Retina (tissue), 1 donor: ENCODE results near the gene ADARB1.

Experiments used
- DNase-seq: peaks from one replicate; pipeline ENCODE4 v3.0.0-alpha.2; 2016

ADARB1 gene

DNA sequence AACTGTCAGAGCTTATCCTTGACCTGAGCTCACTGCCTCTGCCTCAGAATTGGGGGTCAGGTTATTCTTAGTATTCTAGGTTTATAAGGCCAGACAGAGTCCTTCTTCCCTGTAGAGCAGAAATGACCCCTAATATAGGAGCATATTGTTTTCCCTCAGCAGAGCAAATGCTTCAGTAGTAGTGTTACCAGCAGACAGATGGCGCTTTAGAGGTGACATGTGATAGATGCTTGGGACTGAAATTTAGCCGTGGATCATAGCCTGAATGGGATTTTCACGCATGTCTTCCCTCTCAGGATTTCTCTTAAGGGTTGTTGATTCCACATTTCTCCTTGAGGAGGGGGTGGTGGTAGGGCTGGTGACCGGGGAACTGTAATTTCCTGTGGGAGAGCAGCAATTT, 24.5 kb downstream of the ADARB1 start:
- no peak for DNase-seq

DNA sequence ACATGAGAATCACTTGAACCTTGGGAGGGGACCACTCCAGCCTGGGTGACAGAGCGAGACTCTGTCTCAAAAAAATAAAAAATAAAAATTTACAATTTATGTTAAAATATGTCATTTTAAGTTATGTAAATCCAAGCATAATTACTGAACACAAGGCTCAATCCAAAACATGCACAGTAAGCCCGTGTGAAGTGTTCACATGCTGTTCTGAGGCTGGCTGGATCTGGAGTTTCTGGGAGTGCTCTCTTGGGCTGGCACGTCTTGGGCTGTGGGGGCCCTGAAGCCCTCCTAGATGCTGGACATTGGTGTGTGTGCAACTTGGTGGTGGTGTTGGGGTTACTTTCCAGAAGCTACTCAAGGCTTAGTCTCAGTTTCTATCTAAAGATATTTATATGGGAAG, 25.2 kb downstream of the ADARB1 start:
- DNase-seq, result no peak

DNA sequence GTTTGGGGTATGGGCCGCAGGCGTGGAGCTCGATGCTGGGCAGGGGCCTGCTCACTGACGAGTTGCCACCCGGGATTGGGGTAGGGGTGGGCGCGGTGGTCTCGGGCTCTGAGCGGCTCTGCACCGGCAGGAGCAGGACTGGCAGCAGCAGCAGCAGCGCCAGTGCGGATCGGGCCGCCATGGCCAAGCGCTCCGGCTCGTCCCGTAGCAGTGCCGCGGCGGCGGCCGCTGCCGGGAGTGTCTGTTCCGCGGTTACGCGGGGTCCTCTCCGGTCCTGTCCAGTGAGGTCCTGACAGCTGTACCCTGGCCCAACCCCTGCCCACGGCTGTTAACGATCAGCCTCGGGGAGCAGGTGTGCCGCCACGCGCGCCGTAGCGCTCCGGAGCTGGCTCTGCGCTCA, 26.5 kb downstream of the ADARB1 start:
- DNase-seq, result no peak

DNA sequence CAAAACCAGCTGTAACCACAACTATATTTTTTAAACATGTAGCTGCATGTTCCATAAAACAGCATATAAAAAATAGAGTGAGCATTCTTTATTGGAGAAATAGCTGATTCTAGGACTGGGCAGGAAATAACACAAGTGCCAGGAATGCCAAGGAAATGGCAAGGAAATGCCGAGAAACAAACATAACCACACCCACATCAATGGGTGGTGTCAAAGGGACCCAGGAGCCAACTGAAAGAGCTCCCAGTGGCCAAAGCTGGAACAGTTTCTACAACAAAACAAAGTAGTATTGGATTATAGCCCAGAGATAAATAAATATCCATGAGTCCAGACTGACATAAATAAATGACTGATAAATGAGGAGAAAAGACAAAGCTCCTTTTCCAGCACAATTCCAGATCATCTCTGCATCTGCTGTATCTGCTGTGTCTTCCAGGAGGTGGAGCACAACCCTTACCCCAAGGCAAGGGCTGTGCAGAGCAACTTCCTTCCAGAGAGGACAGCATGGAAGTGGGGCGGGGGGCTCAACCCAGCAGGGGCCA, 28.1 kb downstream of the ADARB1 start:
- no peak for DNase-seq

DNA sequence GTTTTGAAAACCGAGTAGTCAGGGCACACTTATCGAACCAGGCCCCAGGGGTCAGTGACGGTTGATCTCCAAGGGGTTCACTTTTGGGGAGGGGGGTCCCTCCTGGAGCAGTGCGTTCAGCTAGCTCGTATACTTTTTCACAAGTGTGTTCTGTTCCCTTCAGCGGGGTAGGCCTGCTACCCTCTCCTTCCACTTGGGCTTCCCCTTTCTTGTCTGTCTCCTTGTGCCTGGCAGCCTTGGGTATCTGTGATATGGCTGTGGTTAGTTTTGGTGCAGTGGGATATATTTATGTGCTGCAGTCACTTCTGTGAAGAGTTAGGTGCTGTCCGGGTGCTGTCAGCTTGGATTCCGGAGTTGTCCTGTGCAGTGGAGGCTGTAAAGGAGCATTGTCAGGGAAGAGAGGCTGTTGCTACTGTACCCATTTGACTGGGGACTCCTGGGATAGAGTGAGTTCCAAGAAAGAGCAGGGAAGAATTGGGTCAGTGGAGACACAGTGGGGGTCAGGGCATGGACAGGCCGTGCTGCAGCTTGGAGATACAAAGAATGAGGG, 29.7 kb downstream of the ADARB1 start:
- no peak for DNase-seq

DNA sequence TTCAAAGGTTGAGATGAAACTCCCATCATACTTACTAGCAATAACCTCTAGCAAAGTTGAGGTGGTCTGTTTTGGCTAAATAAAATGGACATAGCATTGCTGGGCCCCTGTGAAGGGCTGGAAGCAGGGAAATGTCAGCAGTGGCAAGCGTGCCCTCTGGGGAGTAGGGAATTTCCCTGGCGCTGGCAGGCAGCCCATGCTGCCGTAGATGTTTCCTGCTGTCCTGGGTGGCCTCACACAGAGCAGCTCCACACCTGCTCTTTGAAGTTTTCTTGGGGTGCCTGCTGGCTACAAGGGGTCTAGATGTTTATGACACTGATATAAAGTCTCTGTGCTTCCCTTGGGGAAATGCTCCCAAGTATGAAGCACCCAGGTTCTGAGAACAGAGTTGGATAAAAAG, 30.2 kb downstream of the ADARB1 start:
- no peak for DNase-seq

DNA sequence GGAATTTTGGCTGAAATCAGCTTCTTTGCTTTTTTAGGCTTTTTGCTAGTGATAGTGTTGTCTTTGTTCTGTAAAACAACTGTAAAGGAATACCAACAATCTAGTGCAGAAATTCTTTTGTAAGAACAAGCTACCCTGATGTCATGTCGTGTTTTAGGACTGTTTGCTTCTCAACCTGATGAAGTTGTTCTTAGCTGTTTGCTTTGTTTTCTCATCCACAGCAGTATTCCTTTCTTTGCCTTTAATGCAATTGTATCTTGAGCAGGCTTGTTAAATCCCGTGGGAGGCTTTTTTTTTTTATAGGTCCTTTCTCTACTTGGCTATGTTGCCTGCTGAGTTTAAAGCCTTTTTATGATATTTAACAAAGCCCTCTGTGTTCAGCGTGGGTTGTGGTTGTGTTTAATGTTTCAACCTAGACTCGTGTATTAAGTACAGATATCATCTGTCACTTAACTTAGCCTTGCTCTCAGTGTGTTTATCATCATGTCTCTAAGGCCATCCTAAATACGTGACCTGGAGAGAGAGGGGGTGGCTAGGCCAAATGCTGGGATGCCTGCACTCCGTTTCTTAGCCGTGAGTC, 31.6 kb downstream of the ADARB1 start:
- DNase-seq, result no peak

DNA sequence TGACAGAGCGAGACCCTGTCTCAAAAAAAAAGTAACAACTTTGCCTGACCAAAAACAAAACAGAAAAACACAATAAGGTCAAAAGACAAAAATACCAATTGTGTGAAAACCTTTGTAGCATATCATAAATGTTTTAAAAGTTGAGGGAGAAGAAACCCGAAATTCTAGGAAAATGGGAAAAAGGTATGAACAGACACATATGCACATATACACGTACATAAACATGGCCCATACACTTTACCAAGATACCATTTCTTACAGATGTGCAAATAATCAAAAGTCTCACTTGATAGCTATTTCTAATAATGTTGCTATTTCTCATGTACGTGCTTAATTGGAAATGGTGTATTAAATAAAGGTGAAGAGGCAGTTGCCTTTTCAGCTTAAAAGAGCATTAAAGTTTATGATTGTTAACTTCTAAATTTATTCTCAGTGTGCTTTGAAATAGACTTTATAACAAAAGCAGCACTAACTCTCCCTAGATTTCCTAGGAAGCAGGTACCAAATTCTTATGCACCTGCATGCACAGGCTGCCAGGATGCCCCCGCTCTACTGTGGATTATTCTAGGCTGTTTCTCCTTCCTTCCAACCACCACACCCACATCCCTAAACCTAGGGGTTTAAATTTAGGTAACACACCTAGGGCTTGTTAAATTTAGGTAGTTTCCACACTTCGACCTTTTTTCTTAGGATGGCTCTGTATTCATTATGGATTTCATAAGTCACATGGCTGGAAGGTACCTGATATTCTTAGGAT, 33.8 kb downstream of the ADARB1 start:
- no peak for DNase-seq

DNA sequence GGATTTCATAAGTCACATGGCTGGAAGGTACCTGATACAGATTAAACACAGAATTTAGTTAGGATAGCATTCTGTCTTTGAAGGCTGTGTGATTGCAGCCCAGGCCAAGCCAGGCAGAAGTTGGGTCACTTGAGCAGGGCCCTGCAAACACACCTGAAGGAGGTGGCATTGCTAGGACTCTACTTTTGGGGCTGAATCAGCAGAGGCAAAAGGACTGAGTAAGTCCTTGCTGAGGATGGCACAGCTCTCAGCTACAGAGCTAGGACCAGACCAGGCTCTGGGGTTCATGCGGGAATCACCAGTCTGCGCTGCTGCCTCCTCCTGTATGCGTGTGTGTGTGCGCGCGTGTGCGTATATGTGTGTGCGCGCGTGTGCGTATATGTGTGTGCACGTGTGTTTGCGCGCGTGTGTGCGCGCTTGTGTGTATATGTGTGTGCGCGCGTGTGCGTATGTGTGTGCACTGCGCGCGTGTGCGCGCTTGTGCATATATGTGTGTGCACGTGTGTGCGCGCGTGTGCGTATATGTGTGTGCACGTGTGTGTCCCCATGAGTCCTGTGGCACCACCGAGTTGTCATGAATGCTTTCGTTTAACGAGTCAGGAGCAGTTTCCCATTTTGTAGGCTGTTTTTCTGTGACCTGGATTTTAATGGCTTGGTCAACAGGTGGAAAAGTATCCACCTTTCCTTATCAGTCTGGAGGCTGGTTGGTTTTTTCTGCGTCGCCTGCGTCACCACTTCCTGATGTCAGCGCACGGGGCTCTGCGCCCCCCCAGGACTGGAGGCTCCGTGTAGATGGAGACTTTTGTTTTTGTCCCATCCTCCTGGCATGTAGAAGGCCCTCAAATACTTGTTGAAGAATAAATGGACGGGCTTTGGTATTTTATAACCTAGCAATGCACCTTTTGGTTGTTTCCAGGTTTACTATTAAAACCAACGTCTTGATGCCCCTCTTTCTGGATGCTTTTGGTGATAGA, 34.7 kb downstream of the ADARB1 start:
- DNase-seq, result no peak

DNA sequence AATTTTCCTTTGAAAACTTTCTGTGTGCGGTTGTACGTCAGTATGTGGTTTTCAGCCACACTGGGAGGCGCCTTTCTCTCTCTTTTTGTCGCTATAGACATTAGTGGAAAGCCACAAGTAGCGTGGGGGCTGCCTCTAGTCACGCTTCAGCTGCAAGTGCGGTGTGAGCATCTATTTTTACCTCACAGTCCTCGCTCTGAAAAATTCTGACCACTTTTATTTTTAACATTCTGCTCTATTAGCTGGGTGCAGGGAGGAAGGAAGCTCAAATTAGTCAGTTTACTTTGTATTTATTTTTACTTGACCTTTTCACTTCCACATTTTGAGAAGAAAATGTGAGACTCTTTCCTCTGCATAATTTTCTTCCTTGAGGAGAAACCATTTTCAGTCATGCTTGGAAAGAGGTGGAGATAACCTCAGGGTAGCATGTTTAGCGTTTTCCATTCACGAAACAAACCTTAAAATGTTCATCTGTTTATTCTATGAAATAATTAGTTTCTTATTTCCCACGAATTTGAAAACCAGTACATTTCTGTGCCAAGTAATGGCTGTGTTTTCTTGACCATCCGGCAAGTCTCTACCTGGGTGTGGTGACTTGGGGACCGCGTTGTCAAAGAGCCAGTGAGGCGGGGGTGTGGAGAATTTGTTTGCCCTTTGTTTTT, 35.6 kb downstream of the ADARB1 start:
- no peak for DNase-seq

DNA sequence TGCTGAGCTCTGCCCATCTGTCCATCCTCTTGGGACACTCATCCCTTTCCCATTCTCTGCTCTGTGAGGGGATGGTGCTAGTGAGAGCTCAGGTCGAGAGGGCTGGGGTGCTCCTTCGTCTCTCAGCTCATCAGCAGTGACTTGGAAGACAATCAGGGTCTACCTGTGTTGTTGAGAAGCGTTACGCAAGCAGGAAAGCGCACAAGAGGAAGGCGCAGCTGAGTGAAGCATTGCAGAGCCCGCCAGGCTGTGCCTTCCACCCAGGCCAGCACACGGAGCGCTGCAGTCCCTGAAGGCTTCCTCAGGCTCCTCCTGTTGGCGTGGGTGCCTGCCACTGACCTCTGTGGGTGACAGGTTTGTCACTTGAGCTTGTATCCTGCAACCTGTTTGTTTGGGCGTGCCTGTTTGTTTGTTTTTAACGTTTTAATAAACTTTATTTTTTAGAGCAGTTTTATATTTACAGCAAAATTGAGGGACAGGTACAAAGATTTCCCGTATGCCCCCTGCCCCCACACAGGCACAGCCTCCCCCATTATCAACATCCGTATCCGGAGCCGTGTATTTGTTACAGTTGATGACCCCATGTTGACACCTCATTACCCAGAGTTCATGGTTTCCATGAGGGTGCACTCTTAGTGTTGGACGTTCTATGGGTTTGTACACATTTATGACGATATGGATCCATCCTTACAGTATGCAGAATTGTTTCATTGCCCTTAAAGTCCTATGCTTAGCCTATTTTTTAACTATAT, 36.7 kb downstream of the ADARB1 start:
- no peak for DNase-seq

DNA sequence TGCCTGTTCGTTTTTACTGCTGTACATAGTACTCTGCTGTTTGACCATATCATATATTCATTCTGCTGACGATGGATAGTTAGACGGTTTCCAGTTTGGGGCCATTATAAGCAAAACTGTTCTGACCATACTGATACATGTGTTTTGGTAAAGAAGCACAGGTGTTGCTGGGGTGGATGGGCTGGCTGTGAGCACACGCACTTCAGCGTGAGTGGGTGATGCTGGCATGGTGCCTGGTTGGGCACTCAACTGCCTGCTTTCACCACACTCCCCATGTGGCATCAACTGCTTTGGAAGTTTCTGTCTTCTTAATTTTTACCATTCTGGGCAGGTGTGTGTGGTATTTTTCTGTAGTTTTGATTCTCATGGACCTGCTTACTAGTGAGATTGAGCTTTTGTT, 37.3 kb downstream of the ADARB1 start:
- DNase-seq, result no peak

DNA sequence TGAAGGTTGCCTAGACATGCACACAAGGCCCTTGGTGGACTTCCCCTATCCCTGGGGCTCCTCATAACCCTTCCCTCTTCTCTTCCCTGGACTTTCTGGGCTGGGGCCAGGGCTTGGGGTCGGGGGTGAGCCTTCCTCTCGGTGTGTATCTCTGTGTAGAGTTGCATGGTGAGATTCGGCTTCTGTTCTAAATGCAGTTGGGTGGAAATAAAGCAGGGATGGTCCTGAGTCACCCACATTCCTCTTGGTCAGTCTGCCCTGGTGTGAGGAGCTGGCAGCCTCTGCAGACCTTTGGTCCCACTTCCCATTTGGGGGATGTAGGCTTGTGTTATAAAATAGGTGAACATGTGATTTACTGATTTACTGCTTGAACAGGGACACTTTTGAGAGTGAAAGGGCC, 38.0 kb downstream of the ADARB1 start:
- DNase-seq, result no peak

DNA sequence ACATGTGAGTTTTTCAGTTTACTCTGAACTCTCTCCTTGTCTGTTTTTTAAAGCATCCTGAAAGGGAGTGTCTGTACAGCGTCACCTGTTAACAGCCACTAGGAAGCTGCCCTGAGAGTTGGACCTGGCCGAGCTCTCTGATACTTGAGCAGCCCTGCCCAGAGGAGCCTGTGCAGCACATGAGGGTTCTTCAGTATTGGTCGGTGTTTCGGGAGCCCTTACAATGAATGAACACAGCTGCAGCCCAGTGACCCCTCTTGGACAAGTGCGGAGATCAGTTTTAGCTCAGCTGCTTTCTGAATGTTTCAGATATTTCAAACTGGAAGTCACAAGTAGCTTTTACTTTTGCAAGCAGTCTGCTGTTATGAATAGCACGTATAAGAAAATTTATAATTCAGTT, 39.2 kb downstream of the ADARB1 start:
- no peak for DNase-seq

DNA sequence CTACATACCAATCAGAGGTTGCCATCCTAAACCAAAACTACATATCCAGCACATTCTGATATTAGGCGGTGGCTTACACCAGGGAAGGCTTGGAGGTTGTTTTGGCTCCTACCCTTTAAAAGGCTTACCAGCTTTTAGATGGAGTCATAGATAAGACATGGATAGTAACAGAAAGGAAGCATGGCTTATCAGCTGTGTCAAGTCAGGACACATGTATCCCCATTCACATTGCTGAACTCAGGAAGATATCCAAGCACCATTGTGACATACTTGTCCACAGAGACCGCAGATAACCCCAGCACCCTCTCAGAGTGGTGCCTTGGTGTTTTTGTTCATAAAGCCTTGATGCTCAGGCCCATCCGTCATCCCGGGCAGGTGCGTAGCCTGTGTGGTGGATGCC, 39.7 kb downstream of the ADARB1 start:
- DNase-seq, result no peak

DNA sequence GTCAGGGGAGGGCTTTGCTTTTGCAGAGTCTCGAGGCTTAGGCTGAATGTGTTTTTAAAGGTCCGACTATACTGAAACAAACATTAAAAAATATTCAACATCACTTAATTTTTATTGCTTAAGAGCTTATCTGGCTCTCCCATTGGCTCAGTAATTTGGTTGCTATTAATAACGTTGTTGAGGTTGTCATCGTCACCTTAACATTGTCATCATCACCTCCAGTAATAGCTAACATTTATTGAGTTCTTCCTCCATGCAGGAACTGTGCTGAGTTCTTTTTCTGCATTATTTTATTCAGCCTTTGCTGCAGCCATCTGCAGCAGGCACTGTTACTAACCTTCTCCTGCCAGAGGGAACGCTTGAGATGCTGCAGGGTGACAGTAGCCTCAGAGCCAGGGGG, 40.1 kb downstream of the ADARB1 start:
- DNase-seq, result no peak

DNA sequence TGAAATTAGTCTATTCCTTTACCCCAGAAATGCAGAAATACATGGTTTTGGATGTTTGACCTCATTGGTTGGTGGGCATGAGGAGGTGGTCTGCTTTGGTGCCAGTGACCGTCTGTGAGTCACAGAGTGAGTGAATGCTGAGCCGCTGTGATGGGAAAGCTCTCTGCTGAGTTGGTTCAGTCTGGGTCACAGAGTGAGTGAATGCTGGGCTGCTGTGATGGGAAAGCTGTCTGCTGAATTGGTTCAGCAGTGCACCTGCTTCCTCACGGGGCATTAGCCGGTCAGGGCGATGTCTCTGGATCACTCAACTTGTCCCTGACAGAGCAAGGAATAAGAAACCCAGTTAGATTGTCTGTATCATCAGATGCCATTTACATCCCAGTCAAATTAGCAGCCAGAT, 40.8 kb downstream of the ADARB1 start:
- DNase-seq, result no peak

DNA sequence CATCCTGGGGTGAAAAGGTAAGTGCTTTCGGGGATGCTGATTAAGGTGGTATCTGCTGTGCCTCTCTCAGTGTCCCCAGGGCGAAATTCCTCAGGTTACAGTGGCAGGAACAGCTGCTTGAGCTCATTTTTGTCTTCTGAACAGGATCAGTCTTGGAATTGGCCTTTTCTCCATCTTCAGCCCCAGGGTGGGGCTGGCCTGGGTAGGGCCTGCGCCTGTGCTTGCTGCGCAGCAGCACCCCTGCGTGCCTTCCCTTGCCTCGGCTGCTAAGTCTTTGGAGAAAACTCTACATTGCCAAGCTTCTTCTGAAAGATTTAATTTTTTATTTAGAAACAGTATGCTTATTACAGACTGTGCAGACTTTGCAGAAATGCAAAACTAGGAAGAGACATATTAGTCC, 41.7 kb downstream of the ADARB1 start:
- no peak for DNase-seq

DNA sequence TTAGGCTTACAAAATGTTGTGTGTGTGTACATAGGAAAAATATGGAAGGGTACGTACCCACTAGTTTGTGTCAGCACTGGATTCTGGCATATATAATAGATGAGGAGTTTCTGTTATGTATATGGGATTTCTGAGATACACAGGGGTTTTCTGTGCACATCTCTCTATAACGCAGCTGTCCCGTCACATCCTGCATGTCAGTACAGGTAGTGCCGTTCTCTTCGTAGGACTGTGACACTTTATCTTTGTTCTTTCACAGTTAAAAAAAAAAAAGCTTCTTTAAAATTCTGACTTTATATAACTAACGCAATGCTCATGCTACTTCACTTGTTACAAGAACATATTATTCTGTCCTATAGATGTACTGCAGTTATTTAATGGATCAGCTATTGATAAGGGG, 42.9 kb downstream of the ADARB1 start:
- no peak for DNase-seq

DNA sequence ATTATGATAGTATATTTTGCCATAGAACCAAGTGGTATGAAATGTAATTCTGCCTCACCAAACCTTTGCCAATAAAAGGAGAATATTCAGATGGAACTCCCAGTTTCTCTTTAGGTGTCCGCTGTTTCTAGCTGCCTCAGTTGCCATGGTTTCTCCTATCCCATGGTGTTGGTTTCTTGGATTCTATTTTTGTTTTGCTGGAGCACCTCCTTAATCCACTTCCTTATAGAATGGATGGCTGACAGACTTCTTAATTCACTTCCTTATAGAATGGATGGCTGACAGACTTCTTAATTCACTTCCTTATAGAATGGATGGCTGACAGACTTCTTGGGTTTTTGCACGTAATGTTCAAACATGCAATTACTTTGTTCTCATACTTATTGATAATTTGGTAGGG, 43.7 kb downstream of the ADARB1 start:
- no peak for DNase-seq

DNA sequence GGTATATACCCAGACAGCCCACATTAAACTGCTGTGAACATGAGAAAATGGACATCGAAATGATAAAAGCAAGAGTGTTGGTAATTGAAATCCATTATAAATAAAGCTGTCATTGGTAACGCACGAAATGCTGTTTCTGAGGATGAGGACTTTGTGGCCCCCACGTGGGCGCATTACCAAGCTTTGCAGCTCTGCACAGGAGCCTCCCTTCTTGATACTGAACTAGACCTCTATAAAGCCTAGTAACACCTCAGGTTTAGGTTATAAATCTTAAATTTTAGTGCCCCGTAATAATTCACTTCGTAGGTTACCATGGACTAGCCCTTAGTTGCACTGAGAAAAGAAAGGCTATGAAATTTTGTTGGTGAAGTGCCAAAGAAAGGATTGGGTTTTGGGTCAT, 45.4 kb downstream of the ADARB1 start:
- DNase-seq, result no peak

DNA sequence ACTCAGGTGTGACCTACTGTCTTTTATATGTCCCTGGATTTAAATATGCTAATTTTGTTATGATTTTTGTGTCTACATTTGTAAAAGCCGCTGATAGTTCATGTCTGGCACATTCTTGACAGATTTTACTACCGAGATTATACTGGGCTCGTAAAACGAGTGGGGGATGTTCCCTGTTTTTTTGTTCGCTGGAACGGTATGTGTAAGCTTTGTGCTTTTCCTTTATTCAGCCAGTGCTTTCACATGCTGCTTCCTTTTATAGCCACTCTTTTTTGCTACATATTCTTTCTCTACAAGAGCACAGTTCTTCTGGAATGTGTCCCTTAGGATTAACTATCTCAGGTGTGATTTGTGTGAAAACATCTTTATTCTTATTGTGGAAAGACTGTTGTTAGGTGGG, 46.6 kb downstream of the ADARB1 start:
- DNase-seq, result no peak
